Glomerular visceral epithelial cell (primary cell): ENCODE results near the gene JMJD1C.
"Not testable (repeated sequence)": the region's sequence is repeated elsewhere in the genome, so short reads cannot be mapped to it uniquely, and the experiment has no call there.

ENCODE experiments used
- DNase-seq: peaks from one replicate; pipeline ENCODE4 v3.0.0-alpha.2; 2016; ENCODE audit errors: extremely low spot score

The JMJD1C gene

DNA sequence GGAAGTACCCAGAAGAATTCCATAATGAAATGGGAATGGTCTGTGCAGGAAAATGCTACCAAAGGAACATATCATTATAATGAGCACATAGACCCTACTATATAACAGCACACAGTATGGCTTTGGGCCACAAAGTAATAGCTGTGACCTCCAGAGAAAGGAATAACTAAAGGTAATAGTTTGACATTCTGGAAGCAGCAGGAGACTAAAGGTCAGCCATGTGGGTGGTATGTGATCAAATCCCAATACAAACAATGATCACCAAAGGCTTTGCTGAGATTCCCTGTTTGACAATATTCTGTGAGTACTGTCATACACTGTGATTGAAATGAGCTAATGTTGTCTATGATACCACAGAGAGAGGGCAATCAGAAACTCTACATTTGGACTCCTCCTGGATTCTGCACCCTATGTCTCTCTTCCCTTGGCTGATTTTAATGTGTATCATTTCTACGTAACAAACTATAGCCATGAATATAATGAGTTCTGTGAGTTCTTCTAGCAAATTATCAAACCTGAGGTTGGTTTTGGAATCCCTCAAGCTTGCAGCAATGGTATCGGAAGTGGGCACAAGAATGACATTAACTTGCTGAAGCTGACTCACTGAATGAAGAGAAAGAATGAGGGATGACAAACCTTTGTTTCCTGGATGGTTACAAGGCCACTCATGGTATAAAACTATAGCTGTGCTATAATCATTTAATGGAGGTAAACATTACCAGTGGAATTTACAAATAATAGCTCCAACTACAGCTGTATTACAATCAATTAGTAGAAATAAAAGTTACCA lies 99.6 kb downstream of the JMJD1C start:
- peak; percentile 76 for DNase-seq

DNA sequence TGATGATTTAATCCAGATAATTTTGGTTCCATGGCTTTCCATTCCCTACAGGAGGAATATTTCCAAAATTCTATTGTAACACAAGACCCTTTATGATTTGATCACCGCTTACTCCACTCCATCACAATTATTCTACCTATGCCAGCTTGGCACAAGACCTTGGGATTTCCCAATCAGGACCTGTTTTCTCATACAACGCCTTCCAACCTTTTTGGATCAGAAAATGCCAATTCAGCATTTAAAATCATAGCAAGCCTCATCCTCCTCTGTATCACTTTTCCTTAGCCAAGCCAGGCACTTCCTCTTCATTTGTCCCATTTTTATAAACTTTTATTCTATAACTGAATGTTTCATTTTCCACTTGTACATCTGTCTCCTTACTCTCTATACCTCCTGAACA lies 100.9 kb downstream of the JMJD1C start:
- no peak for DNase-seq

DNA sequence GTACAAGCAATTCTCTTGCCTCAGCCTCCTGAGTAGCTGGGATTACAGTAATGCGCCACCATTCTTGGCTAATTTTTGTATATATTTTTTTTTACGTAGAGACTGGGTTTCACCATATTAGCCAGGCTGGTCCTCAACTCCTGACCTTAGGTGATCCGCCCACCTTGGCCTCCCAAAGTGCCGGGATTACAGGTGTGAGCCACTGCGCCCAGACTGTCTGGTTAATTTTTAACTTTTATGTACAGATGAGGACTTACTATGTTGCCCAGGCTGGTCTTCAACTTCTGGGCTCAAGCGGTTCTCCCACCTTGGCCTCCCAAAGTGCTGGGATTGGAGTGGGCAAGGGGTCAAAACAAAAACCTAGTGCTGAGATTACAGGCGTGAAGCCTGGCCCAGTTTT lies 101.8 kb downstream of the JMJD1C start:
- no peak for DNase-seq

DNA sequence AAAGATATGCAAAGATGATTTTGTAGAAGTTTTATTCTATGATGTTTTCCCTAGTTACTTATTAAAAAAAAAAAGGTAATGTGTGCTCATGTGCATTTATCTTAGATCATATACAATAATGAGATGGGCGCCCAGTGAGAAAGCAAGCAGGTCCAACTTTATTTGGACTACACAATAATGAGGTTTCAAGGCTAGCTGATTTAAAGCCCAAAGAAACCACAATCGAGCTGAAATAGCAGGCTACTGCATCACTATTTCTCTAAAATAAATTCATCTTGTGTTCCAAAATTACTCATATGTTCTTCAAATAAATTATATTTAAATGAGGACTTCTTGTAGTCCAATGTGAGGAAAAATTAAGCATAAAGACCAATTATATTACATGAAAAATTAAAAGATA lies 110.1 kb downstream of the JMJD1C start:
- no peak for DNase-seq

DNA sequence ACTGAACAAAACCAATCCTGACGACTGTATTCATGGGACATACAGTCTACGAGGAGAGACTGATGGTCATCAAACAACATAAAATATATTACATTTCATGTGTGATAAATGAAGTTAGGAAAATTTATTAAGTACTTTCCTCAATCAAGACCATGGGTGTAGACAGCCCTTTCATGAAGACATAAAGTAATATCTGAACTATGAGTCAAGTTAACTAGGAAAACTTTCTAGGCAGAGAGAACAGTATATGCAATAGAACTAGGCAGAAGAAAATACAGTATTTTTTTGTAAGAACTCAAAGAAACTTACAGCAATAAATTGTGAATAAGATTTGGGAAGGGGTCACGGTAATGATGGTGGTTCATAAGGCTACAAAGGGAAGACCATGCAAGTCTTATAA lies 112.8 kb downstream of the JMJD1C start:
- no peak for DNase-seq

DNA sequence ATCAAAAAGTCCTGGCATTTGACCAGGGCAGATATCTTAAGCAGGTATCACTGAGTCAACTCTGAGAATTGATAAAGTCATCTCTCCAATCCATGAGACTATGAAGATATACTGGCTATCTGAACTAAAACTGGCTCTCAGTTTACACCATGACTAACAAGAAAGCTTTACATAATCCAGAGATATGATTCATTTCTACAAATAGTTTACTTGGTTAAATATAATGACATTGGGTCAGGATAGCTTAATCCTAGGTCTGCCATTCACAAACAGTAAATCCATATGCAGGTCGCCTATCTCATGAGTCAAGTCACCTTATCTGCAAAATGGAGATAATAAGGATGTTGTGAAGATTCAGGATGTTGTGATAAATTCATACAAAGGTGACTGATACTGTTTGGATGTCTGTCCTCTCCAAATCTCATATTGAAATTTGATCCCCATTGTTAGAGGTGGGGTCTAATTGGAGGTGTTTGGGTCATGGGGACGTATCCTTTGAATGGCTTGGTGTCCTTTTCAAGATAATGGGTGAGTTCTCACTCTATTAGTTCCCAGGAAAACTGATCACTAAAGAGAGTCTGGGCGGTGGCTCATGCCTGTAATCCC lies 117.4 kb downstream of the JMJD1C start:
- DNase-seq, result no peak

DNA sequence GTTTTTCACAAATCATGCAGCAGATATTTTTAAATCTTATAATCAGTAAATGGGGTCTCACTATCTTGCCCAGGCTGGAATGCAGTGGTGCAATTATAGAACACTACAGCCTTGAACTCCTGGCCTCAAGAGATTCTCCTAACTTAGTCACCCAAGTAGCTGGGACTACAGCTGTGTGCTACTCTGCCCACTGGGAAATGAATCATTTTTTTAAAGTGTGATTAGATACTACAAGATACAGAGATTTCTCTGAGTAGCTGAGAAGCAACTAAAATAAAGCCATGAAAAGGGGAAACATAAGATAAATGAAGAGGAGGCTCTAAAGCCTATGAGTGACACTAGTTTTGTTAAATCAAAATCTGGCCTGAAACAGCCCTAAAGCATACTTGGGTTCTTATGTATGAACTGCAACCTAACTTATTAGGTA lies 119.7 kb downstream of the JMJD1C start:
- peak; percentile 7 for DNase-seq

DNA sequence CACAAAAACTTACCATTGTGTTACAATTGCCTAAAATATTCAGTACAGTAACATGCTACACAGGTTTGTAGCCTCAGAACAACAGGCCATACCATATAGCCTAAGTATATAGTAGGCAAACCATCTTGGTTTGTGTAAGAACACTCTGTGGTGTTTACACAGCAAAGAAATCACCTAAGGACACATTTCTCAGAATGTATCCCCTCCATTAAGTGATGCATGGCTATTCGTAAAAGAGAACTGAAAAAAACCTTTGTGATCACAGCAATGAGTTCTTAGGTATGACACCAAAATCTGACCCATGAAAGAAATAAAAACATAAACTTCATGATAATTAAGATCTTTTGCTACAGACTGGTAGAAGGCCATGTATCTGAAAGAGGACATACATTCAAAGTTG lies 121.5 kb downstream of the JMJD1C start:
- DNase-seq, result no peak

DNA sequence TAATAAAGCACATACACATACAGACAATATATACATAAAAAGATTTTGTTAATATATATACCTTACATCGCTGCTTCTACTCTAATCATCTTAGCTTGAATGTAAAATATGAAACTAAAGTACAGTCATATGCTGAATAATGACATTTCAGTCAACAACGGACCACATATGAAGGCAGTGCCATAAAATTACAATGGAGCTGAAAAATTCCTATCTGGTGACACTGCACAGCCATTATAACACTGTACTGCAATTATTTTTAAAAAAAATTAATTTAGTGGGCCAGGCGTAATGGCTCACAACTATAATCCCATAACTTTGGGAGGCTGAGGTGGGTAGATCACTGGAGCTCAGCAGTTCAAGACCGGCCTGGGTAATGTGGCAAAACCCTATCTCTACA lies 122.3 kb downstream of the JMJD1C start:
- DNase-seq, result no peak

DNA sequence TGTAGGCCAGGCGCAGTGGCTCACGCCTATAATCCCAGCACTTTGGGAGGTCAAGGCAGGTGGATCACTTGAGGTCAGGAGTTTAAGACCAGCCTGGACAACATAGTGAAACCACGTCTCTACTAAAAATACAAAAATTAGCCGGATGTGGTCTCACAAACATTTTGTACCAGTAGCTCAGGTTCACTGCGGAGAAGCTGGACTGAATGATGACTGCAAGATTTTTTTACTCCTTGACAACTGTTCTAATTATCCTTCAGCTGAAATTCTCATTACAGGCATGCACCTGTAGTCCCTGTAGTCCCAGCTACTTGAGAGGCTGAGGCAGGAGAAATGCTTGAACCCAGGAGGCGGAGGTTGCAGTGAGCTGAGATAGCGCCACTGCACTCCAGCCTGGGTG lies 126.1 kb downstream of the JMJD1C start:
- DNase-seq, result not testable (repeated sequence)

DNA sequence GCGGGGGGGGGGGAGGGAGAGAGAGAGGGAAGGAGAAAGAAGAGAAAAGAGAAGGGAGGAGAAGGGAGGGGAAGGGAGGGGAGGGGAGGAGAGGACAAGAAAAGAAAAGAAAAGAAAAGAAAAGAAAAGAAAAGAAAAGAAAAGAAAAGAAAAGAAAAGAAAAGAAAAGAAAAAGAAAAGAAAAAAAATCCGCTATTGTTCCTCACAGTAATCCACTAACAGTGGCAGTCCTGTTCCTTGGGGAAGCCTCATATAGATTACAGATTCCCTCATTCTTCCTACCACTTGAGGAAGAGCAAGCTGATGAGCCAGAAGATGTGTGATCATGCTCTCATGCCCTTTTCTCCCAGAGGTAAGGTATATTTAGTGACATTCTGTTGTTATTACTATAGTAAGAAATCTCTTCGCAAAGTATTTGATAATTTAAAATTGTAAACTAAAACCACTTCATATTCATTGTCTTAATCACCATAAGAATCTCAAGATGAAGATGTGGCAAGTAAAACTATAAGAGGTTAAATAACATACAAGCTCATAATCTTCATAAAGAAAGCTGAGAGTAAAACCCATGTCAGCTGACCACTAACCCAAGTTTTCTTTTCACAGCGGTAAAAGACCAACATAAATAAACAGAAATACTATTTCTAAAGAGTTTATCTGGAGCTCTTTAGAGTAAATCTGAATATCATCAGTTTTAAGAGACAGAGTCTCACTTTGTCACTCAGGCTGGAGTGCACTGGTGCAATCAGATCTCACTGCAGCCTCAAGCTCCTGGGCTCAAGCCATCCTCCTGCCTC lies 128.1 kb downstream of the JMJD1C start:
- DNase-seq, result no peak

DNA sequence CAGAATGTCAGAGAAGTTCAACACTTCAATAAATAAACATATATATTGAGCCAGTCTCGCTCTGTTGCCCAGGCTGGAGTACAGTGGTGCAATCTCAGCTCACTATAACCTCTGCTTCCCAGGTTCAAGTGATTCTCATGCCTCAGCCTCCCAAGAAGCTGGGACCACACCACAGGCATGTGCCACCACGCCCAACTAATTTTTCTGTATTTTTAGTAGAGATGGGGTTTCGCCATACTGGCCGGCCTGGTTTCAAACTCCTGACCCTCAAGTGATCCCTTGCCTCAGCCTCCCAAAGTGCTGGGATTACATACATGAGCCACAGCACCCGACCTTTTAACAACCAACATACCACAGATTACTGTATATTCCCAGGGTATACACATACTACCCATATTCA lies 134.2 kb downstream of the JMJD1C start:
- peak; percentile 4 for DNase-seq

DNA sequence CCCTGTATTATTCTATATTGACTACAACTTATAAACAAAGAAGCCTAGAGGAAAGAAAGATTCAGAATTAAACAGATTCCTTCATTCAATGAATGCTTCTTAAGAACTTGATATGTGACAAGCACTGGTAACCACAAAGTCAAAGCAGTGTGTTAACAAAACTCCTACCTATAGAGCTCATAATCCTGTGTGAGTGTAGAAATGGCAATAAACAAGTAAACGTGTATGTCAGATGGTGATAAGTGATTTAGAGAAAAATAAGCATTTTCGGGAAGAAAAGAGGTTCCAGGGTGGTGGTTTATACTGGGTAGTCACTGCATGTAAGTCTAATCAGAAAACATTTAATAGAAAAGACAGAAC lies 141.3 kb downstream of the JMJD1C start:
- DNase-seq, result no peak

DNA sequence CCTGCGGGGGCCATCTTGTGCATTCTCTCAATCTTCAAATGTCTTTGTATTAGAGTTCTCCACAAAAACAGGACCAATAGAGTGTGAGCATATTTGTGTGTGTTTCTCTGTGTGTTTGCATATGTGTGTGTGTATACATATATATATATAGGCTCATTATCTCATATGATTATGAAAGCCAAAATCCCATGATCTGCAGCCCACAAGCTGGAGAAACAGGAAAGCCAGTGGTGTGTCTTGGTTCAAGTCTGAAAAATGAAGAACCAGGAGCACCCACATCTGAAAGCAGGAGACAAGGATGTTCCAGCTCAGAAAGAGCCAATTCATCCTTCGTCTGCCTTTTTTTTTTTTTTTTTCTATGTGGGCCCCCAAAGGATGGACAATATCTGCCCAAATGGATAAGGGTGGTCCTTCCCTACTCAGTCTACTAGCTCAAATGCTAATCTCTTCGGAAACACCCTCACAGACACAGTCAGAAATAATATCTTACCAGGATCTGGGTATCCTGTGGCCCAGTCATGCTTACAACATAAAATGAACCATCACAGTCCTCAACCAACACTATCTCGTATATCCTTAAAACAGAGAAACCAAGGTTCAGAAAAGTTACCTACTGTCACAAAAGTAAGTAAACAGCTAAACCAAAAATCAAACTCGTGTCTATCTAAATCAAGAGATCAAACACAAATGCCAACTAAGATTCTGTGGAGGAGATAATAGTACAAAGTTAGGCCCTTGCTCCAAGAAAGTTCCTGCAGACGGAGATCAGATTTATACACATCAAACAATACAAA lies 141.9 kb downstream of the JMJD1C start:
- no peak for DNase-seq

DNA sequence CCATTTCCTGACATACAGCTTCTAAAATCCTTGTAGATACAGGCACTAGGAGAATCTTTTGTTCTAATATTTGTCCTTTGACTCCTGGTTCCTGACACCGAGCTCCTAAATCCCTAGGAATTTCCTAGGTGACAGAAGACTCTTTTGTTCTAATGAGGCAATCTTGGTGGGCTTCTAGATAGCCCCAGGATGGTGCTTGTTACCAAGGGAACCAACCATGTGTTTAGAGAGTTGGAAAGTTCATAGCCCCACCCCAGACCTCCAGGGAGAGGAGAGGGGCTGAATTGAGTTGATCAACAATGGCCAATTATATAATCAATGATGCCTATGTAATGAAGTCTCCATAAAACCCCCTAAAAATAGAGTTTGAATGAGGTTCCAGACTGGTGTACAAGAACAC lies 145.1 kb downstream of the JMJD1C start:
- no peak for DNase-seq

DNA sequence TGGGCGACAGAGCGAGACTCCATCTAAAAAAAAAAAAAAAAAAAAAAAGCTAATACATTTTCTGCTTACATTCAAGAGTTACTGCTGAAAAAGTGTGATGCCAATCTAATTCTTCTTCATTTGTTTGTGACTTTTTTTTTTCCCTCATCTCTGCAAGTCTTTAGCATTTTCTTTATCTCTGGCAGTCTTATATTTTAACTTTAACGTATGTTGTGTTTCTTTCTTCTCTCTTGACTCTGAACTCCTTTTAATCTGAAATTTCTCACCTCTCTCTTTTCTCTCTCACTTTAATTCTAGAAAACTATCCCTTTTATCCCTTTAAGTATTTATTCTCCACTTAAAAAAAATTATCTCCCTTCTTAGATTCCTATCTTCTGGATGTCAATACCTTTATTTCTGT lies 146.5 kb downstream of the JMJD1C start:
- DNase-seq, result no peak

DNA sequence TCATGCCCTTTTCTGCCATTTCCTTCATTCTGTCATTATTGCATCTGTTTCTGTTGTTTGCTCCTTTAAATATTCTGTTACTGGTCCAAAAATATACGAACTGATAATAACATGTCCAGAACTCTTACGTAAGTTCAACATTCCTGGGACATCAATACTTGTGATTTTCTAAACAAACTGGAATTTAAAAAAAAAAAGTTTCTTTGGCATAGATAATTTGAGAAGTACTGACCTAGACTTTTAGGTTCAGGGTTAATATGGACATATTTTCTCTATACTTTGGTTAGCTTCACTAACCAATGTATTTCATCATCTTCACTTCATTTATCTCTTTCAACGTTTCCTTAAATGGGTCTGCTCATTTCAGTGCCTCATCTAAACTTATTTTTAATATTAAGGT lies 147.3 kb downstream of the JMJD1C start:
- no peak for DNase-seq

DNA sequence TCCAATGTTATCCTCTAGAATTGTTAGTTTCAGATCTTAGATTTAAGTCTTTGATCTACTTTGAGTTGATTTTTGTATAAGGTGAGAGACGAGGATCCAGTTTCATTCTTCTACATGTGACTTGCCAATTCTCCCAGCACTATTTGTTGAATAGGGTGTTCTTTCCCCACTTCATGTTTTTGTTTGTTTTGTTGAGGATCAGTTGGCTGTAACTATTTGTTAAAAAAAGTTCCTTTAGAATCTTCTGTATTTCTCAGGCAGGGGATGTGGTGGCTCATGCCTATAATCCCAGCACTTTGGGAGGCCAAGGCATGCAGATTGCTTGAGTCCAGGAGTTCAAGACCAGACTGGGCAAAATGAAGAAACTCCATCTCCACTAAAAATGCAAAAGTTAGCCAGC lies 151.8 kb downstream of the JMJD1C start:
- no peak for DNase-seq

DNA sequence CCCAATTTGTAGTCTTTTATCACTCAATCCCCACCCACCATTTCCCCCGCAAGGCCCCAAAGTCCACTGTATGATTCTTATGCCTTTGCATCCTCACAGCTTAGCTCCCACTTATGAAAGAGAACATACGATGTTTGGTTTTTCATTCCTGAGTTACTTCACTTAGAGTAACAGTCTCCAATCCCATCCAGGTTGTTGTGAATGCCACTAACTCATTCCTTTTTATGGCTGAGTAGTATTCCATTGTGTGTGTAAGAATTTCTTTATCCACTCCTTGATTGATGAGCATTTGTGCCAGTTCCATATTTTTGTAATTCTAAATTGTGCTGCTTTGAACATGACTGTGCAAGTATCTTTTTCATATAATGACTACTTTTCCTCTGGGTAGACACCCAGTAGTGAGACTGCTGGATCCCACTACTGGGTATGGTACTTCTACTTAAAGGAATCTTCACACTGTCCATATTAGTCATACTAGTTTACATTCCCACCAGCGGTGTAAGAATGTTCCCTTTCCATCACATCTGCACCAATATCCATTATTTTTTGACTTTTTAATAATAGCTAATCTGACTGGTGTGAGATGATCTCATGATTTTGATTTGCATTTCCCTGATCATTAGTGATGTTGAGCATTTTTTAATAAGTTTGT lies 152.6 kb downstream of the JMJD1C start:
- DNase-seq, result no peak

DNA sequence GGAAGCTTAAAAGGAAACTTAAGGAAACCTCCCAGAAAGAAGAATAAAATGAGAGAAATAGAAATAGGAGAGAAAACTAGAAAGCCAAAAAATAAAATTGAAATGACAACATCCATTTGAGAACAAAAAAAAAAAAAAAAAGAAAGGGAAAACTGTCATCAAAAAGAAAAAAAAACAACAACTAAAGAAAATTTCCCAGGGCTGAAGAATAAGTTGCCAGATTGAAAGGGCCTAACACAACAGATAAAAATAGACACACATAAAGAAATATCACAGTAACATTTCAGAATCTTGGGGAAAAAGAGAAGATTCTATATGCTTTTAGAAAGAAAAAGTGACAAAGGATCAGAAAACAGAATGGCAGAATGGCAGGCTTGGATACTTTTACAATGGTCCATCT lies 157.1 kb downstream of the JMJD1C start:
- no peak for DNase-seq

DNA sequence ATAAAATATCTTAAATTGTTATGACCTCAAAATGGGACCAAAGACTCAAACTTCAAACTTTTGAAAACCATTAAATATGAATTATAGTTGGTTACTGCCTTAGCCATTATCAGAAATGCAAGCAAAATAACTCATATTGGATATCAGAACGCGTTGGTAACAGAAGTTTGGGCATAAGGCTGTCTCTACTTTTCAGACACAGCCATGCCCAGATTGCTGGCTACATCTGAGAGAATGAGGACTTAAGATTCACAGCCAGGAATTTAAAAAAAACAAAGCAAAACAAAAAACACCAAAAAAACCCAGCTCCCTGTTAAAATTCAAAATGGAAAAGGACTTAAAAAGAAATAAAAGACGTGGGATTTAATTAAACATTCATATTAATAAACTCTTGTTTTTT lies 161.6 kb downstream of the JMJD1C start:
- no peak for DNase-seq

DNA sequence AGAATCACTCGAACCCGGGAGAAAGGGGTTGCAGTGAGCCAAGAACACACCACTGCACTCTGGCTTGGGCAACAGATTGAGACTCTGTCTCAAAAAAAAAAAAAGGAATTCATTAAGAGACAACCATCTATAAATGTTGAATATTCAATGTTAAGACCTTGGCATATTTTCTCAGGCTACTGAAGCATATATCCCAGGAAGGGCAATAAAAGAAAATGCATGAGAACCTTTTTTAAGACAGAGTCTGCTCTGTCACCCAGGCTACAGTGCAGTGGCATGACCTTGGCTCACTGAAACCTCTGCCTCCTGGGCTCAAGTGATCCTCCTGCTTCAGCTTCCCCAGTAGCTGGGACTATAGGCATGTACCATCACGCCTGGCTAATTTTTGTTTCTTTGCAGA lies 165.0 kb downstream of the JMJD1C start:
- DNase-seq, result no peak
